Measurements from ENCODE around the gene ING5. TPM values are rescaled to one million over a fixed set of nuclear protein-coding genes. Genes with fewer than 3 reads are reported as not detected.
A peak's percentile ranks its signal among the peaks of the same experiment; 100 is the strongest.

The ING5 gene
- total RNA-seq, 1 donor from 2014 or later, result 38.3 TPM

DNA sequence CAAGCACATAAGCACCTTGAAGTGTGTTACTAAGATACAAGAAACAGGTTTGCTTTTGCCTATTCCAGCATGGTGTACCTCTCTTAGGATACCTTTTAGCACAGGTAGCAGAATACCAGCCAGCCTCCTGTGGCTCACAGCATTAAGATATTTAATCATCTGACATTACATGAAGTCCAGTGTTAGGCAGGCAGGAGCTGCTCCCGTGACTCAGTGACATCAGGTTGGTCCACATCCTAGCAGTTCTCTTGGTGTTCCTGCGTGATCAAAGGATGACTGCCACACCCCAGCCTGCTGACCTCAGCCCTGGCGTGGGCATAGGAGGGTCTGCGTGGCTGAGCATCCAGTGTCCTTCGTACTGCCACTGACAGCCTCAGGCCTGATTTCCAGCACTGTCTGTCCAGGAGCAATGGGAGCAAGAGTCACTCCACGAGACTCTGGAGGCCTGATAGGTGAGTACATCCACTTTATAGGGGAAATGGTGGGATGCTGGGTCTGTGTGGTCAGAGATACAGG is 11.6 kb upstream of the ING5 start:
- no peak for DNase-seq
- H3K27me3 Mint-ChIP-seq (ENCODE audit: unreplicated experiment), result peaks cover 5% of the 10 kb centered on the region
- H3K27ac Mint-ChIP-seq (ENCODE audit: unreplicated experiment), result no peak overlapping the region
- peaks cover 6% of the 10 kb centered on the region for H3K9me3 Mint-ChIP-seq (ENCODE audit: unreplicated experiment)
- H3K4me1 Mint-ChIP-seq (ENCODE audit: low read depth, unreplicated experiment), result peaks cover 6% of the 10 kb centered on the region
- no peaks in the 10 kb centered on the region for H3K36me3 Mint-ChIP-seq (ENCODE audit: unreplicated experiment)
- H3K4me3 Mint-ChIP-seq (ENCODE audit: unreplicated experiment), result no peak overlapping the region
- TF ChIP-seq, protein P1, sequence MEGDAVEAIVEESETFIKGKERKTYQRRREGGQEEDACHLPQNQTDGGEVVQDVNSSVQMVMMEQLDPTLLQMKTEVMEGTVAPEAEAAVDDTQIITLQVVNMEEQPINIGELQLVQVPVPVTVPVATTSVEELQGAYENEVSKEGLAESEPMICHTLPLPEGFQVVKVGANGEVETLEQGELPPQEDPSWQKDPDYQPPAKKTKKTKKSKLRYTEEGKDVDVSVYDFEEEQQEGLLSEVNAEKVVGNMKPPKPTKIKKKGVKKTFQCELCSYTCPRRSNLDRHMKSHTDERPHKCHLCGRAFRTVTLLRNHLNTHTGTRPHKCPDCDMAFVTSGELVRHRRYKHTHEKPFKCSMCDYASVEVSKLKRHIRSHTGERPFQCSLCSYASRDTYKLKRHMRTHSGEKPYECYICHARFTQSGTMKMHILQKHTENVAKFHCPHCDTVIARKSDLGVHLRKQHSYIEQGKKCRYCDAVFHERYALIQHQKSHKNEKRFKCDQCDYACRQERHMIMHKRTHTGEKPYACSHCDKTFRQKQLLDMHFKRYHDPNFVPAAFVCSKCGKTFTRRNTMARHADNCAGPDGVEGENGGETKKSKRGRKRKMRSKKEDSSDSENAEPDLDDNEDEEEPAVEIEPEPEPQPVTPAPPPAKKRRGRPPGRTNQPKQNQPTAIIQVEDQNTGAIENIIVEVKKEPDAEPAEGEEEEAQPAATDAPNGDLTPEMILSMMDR (IDR thresholded peaks at IDR 0.05; ENCODE audit: partially characterized antibody, unreplicated experiment), result no peak

DNA sequence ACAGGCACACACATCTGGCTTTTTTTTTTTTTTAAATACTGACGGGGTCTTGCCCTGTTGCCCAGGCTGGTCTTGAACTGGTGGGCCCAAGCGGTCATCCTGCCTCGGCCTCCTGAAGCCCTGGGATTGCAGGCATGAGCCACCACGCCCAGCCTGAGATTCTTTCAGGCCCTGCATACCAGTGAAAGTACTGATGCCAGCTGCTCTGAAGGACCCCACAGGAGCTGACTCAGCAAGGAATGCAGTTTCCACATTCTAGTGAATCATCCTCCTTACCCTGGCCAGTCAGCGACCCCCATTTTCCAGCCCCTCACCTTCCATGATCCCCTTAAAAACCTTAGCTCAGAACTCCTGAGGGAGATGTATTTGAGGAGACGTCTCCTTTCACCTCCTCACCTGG is 9.4 kb upstream of the ING5 start:
- no peak for DNase-seq
- H3K4me1 Mint-ChIP-seq (ENCODE audit: low read depth, unreplicated experiment), result peaks cover 3% of the 10 kb centered on the region
- TF ChIP-seq, protein P1 (IDR thresholded peaks at IDR 0.05; ENCODE audit: partially characterized antibody, unreplicated experiment), result no peak
- H3K4me3 Mint-ChIP-seq (ENCODE audit: unreplicated experiment), result no peak overlapping the region
- peaks cover 4% of the 10 kb centered on the region for H3K27me3 Mint-ChIP-seq (ENCODE audit: unreplicated experiment)
- peaks cover 3% of the 10 kb centered on the region for H3K9me3 Mint-ChIP-seq (ENCODE audit: unreplicated experiment)
- H3K27ac Mint-ChIP-seq (ENCODE audit: unreplicated experiment), result no peak overlapping the region
- H3K36me3 Mint-ChIP-seq (ENCODE audit: unreplicated experiment), result no peaks in the 10 kb centered on the region

DNA sequence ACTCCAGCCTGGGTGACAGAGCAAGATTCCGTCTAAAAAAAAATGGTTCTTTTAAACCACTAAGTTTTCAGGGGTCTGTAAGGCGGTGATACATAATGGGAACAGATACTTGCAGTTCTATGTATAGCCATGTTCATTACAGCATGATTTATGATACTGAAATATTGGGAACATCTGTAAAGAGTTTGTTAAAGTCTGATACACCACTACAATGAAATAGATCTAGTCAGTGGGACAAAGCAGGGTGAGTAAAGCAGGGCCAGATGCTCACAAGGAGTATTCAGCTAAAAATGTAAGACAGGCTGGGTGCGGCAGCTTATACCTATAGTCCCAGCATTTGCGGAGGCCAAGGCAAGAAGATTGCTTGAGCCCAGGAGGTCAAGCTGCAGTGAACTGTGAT is 6.2 kb upstream of the ING5 start:
- Mint-ChIP-seq H3K27ac (ENCODE audit: unreplicated experiment) (no peak overlapping the region), H3K4me1 (ENCODE audit: low read depth, unreplicated experiment) (no peaks in the 10 kb centered on the region), H3K36me3 (ENCODE audit: unreplicated experiment) (no peaks in the 10 kb centered on the region), H3K4me3 (ENCODE audit: unreplicated experiment) (no peak overlapping the region), H3K27me3 (ENCODE audit: unreplicated experiment) (peaks cover 7% of the 10 kb centered on the region), H3K9me3 (ENCODE audit: unreplicated experiment) (no peaks in the 10 kb centered on the region)
- no peak for DNase-seq
- TF ChIP-seq, protein P1 (IDR thresholded peaks at IDR 0.05; ENCODE audit: partially characterized antibody, unreplicated experiment), result no peak

DNA sequence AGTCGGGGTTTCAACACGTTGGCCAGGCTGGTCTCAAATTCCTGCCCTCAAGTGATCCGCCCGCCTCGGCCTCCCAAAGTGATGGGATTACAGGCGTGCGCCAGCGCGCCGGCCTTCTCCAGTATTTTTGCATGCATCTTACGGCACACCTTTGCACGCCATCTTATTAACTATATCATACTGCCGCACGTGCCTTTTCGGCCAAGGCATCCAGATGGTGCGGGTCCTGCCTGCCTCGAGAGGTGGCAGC is 765 bp upstream of the ING5 start:
- H3K27ac Mint-ChIP-seq (ENCODE audit: unreplicated experiment), result peak overlapping the region; percentile 85
- H3K9me3 Mint-ChIP-seq (ENCODE audit: unreplicated experiment), result peaks cover 9% of the 10 kb centered on the region
- peaks cover 6% of the 10 kb centered on the region for H3K36me3 Mint-ChIP-seq (ENCODE audit: unreplicated experiment)
- peak overlapping the region; percentile 83 for H3K4me3 Mint-ChIP-seq (ENCODE audit: unreplicated experiment)
- no peak for DNase-seq
- H3K4me1 Mint-ChIP-seq (ENCODE audit: low read depth, unreplicated experiment), result peaks cover 4% of the 10 kb centered on the region
- TF ChIP-seq, protein P1 (IDR thresholded peaks at IDR 0.05; ENCODE audit: partially characterized antibody, unreplicated experiment), result no peak
- H3K27me3 Mint-ChIP-seq (ENCODE audit: unreplicated experiment), result peaks cover 5% of the 10 kb centered on the region

DNA sequence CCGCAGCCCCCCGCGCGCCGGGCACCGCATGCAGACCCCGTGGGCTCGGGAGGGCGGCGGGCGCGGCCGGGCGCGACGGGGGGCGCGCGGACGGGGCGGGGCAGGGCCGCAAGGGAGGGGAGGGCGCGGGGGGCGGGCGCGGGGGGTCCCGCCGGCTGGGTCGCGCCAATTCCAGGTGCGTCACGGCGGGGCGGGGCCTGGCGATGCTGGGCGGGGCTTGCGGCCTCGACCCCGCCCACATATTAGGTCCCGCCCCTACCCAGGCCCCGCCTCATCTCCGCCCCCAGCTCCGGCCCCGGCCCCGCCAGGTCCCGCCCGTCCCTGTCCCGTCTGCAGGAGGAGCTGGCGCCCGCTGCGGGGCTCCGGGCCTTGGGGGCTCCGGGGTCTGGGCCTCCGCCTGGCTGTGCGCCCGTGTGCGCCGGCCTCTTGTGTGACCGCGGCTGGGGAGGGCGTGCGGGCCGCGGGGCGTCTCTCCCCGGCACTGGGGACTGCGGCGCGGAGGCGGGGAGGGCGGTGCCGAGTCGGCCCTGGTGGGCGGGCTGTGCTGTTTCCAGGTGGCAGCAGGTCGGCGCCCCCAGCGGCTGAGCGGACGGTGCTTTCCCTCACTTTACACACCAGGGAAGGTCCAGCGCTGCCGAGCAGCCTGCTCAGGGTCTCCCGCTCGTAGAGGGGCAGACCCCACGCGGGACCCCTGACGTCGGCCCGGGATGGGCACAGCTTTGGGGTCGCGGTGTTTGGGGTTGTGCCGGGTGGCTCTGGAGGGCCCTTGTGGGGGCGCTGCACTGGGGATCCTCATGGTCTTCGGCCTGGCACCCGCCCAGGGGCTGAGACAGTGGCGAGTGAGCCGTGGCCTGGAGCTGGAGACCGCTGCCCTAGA is 554 bp downstream of the ING5 start:
- Mint-ChIP-seq H3K27ac (ENCODE audit: unreplicated experiment) (peak overlapping the region; percentile 81), H3K4me1 (ENCODE audit: low read depth, unreplicated experiment) (peaks cover 4% of the 10 kb centered on the region), H3K4me3 (ENCODE audit: unreplicated experiment) (peak overlapping the region; percentile 83), H3K27me3 (ENCODE audit: unreplicated experiment) (peaks cover 4% of the 10 kb centered on the region), H3K36me3 (ENCODE audit: unreplicated experiment) (peaks cover 7% of the 10 kb centered on the region), H3K9me3 (ENCODE audit: unreplicated experiment) (peaks cover 10% of the 10 kb centered on the region)
- TF ChIP-seq, protein P1 (IDR thresholded peaks at IDR 0.05; ENCODE audit: partially characterized antibody, unreplicated experiment), result peak; percentile 65
- peak; percentile 89 for DNase-seq

Measured in glutamatergic neuron (in vitro differentiated cells).